Liver (tissue), 9 donors: Measurements from ENCODE around the gene ACE2. TPM values are rescaled to one million over a fixed set of nuclear protein-coding genes. Genes with fewer than 3 reads are reported as not detected.

ENCODE experiments used
- DNase-seq: peaks from one replicate; pipeline ENCODE4 v3.0.0-alpha.2; 2017; ENCODE audit warnings: low spot score
- H3K27ac ChIP-seq, 2 donors: one replicate each; pipeline ENCODE4 v1.7.0; 2013; ENCODE audit warnings: inconsistent platforms in 2 of 2, low read length in 2 of 2, control low read depth in 1 of 2, low read depth in 1 of 2, mild to moderate bottlenecking in 1 of 2
- H3K27me3 ChIP-seq, 4 donors: one replicate each; pipeline versions ENCODE4 v1.6.1 to v1.7.0; 2013; ENCODE audit warnings: low read length in 3 of 4, inconsistent platforms in 1 of 4, mild to moderate bottlenecking in 1 of 4, moderate library complexity in 1 of 4; ENCODE audit not compliant: control insufficient read depth in 4 of 4, insufficient read depth in 4 of 4
- H3K36me3 ChIP-seq, 4 donors: one replicate each; pipeline versions ENCODE4 v1.6.1 to v1.7.0; 2013; ENCODE audit warnings: low read length in 3 of 4, mild to moderate bottlenecking in 3 of 4, low read depth in 1 of 4, moderate library complexity in 1 of 4; ENCODE audit not compliant: control insufficient read depth in 4 of 4, insufficient read depth in 3 of 4
- H3K4me1 ChIP-seq, 4 donors: one replicate each; pipeline versions ENCODE4 v1.6.1 to v1.7.0; 2013; ENCODE audit warnings: low read length in 3 of 4, mild to moderate bottlenecking in 3 of 4, moderate library complexity in 1 of 4; ENCODE audit not compliant: control insufficient read depth in 4 of 4, insufficient read depth in 4 of 4
- H3K4me3 ChIP-seq, 3 donors: one replicate each; pipeline versions ENCODE4 v1.6.1 to v1.7.0; 2013; ENCODE audit warnings: low read length in 3 of 3, control low read depth in 1 of 3, low read depth in 1 of 3, mild to moderate bottlenecking in 1 of 3
- H3K9ac ChIP-seq, 2 donors: one replicate each; pipeline ENCODE4 v1.7.0; 2013; ENCODE audit warnings: low read length in 2 of 2, mild to moderate bottlenecking in 2 of 2, moderate library complexity in 2 of 2, control low read depth in 1 of 2, low read depth in 1 of 2
- H3K9me3 ChIP-seq, 4 donors: one replicate each; pipeline versions ENCODE4 v1.6.1 to v1.7.0; 2013; ENCODE audit warnings: low read length in 3 of 4; ENCODE audit not compliant: control insufficient read depth in 4 of 4
- ATF3 ChIP-seq: IDR thresholded peaks from 2 replicates; pipeline ENCODE4 v1.6.1; 2016; ENCODE audit warnings: antibody characterized with exemption
- CTCF ChIP-seq: fragments of 150-350 bp; IDR thresholded peaks from 2 replicates; pipeline ENCODE4 v1.5.1; 2017; ENCODE audit warnings: improper control_type of control experiment, low read depth, low read length; ENCODE audit not compliant: missing input control
- EGR1 ChIP-seq, 2 donors: IDR thresholded peaks; 2 replicates each; pipeline ENCODE4 v1.6.1; 2016 to 2018; ENCODE audit warnings: antibody characterized with exemption in 2 of 2, low read depth in 2 of 2
- FOXA1 ChIP-seq: IDR thresholded peaks from 2 replicates; pipeline ENCODE4 v1.6.1; 2016; ENCODE audit warnings: antibody characterized with exemption
- HNF4A ChIP-seq, 2 donors: conservative IDR thresholded peaks; 2 replicates each; pipeline ENCODE4 v1.6.1; 2016; ENCODE audit warnings: antibody characterized with exemption in 2 of 2, mild to moderate bottlenecking in 2 of 2
- JUND ChIP-seq, 2 donors: IDR thresholded peaks; 2 replicates each; pipeline ENCODE4 v1.6.1; 2016; ENCODE audit warnings: antibody characterized with exemption in 2 of 2
- MAX ChIP-seq: IDR thresholded peaks from 2 replicates; pipeline ENCODE4 v1.6.1; 2016; ENCODE audit warnings: antibody characterized with exemption
- NR2F2 ChIP-seq: IDR thresholded peaks from 2 replicates; pipeline ENCODE4 v1.6.1; 2016; ENCODE audit warnings: antibody characterized with exemption
- RAD21 ChIP-seq, 2 donors: IDR thresholded peaks; 2 replicates each; pipeline ENCODE4 v1.6.1; 2016; ENCODE audit warnings: antibody characterized with exemption in 2 of 2, mild to moderate bottlenecking in 2 of 2
- RXRA ChIP-seq, 2 donors: IDR thresholded peaks; 2 replicates each; pipeline ENCODE4 v1.6.1; 2017 to 2018; ENCODE audit warnings: antibody characterized with exemption in 2 of 2, mild to moderate bottlenecking in 1 of 2
- SP1 ChIP-seq: IDR thresholded peaks from 2 replicates; pipeline ENCODE4 v1.6.1; 2018; ENCODE audit warnings: antibody characterized with exemption, mild to moderate bottlenecking
- TAF1 ChIP-seq: conservative IDR thresholded peaks from 2 replicates; pipeline ENCODE4 v1.6.1; 2016; ENCODE audit warnings: antibody characterized with exemption, mild to moderate bottlenecking
- YY1 ChIP-seq: IDR thresholded peaks from 2 replicates; pipeline ENCODE4 v1.6.1; 2016; ENCODE audit warnings: antibody characterized with exemption, mild to moderate bottlenecking
- ZBTB33 ChIP-seq: IDR thresholded peaks from 2 replicates; pipeline ENCODE4 v1.6.1; 2016; ENCODE audit warnings: antibody characterized with exemption
- WGBS: extraction: QIAGEN DNeasy Blood & Tissue Kit; methylation state at CpG from one replicate; pipeline ENCODE4 v1.1.7; 2013; 5-methylcytosine and 5-hydroxymethylcytosine counted together
- polyA plus RNA-seq, 2 donors: library from polyadenylated mRNA; stranded (reverse) in 1 of 2; unstranded in 1 of 2; fragments of 200-250 nt in 1 of 2; fragments of >200 nt in 1 of 2; fragmentation: Nextera tagmentation in 1 of 2; extraction: Ambion mirVana in 1 of 2; gene quantifications; one replicate each; pipeline versions ENCODE4 v1.2.1 to v1.2.3, GENCODE V29; 2013 to 2015
- total RNA-seq, 2 donors: library from RNA; depleted of rRNA; stranded (reverse); fragments of >200 nt; gene quantifications; one replicate each; pipeline ENCODE4 v1.2.3, GENCODE V29; 2014
- donor health status: healthy.
- donor health status: healthy.
- donor health status: healthy.
- donor health status: healthy.
- donor health status: healthy.

ACE2 gene
- total and polyA plus RNA-seq, 4 donors: 0.33 to 4.1 (median 0.56) TPM

- Histone ChIP-seq H3K9me3 (no peaks in the 10 kb centered on the region), H3K4me3 (no peak overlapping the region), H3K27ac (no peak overlapping the region), H3K4me1 (no peaks in the 10 kb centered on the region), H3K27me3 (peaks cover 0 to 3% (median 0%) of the 10 kb centered on the region in 4 donors), H3K36me3 (no peaks in the 10 kb centered on the region), H3K9ac (no peak overlapping the region)
- WGBS: 75% methylated on average over 5 of the region's 5 CpGs
- TF ChIP-seq CTCF: no peak
- no peak for TF ChIP-seq HNF4A (conservative IDR thresholded peaks at IDR 0.05)
- no peak for TF ChIP-seq ZBTB33
- no peak for TF ChIP-seq SP1
- no peak for TF ChIP-seq FOXA1
- TF ChIP-seq EGR1 (IDR thresholded peaks at IDR 0.05; ENCODE audit: low read depth in 2 of 2): no peak
- no peak for TF ChIP-seq YY1
- no peak for TF ChIP-seq MAX
- no peak for TF ChIP-seq RAD21 (IDR thresholded peaks at IDR 0.05)
- TF ChIP-seq JUND (IDR thresholded peaks at IDR 0.05): no peak
- no peak for TF ChIP-seq ATF3
- TF ChIP-seq TAF1: no peak
- no peak for TF ChIP-seq NR2F2
- TF ChIP-seq RXRA (IDR thresholded peaks at IDR 0.05): no peak
- DNase-seq: no peak
Measured at GRCh38 chrX:15546745-15547144, 54.0 kb downstream of the ACE2 start.

GRCh38 chrX:15530318-15530717 lies 70.4 kb downstream of the ACE2 start:
- DNase-seq: no peak
- WGBS: 89% methylated on average over 6 of the region's 6 CpGs
- TF ChIP-seq CTCF (no peak), FOXA1 (no peak)

More at GRCh38 chrX:15530318-15530717, 70.4 kb downstream of the ACE2 start:
- Histone ChIP-seq H3K4me3 (no peak overlapping the region), H3K4me1 (no peaks in the 10 kb centered on the region), H3K27ac (no peak overlapping the region), H3K9ac (no peak overlapping the region), H3K36me3 (no peaks in the 10 kb centered on the region), H3K9me3 (no peaks in the 10 kb centered on the region), H3K27me3 (peaks cover 0 to 4% (median 0%) of the 10 kb centered on the region in 4 donors)
